Measurements from ENCODE around the gene TTC12.

TTC12 gene

GRCh38 chr11:113404859-113405430, 90.6 kb downstream of the TTC12 start:
- no peak for DNase-seq (ENCODE audit: low read depth in 2 of 2)

- DNase-seq (ENCODE audit: low read depth in 2 of 2) = no peak
Measured at GRCh38 chr11:113405724-113406478, 91.5 kb downstream of the TTC12 start.

DNA sequence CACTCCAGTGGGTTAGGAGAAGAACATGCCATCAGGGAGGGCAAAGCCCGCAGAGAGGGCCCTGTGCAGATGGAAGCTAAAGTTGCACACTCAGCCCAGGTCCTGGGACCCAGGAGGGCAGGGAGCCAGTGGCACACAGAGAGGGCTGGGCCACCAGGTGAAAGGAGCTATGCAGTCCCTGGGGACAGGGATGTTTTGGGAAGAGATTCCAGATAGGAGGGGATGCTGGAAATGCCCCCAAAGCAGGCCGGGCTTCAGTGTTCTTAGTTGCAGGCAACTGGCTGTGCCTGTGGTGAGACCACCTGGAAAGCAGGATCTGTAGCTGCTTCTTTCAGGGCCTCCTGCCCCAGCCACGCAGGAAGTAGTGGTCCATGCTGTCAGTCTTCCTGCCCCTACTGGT, 92.8 kb downstream of the TTC12 start:
- no peak for DNase-seq (ENCODE audit: low read depth in 2 of 2)

GRCh38 chr11:113408206-113408605, 93.8 kb downstream of the TTC12 start:
- DNase-seq (ENCODE audit: low read depth in 2 of 2) = no peak

DNA sequence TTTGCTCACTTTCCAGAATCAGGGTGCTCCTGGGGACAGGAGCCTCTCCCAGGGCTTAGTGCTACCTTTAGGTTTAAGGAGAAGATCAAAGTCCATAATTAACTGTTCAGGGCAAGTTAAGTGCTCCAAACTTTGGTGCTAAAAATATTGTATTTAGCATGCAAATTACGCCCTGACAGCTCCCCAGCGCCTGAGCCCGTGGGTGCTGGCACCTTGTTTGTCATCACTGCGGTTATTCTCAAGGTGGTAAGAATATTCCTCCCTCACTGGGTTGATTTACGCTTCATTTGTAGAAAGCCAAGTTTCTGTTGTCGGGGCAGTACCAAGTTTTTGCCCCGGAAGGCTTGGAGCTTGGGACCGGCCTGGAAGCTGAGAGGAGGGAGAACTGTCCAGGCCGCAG, 94.5 kb downstream of the TTC12 start:
- no peak for DNase-seq (ENCODE audit: low read depth in 2 of 2)

- DNase-seq (ENCODE audit: low read depth in 2 of 2) = no peak
Measured at GRCh38 chr11:113409526-113409925, 95.1 kb downstream of the TTC12 start.

DNA sequence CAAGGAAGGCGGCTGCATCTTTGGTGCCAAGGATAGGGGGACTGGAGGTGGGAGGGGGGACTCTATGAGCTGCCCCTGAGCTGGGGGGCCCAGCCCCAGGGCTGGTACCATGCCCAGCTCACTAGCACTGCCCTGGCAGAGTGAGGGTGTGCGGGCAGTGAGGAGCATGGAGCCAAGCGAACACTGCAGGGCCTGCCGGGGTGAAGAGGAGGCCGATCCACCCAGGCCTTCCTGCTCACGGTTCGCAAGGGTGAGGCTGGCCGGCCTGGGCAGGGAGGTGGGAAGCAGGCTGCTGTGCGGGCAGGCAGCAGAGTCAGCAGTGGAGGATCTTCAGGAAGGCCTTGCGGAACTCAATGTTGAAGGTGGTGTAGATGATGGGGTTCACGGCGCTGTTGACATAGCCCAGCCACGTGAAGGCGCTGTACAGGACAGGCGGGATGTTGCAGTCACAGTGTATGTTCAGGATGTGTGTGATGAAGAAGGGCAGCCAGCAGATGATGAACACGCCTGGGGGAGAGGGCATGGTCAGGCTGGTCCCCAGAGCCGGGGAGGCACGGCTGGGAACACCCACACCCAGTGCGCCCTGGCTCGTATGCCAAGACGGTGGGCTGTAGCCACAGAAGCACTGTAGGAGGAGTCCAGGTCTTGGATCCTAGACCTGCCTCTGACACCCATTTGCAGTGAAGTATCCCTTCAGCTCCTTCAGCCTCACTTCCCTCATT, 96.2 kb downstream of the TTC12 start:
- DNase-seq (ENCODE audit: low read depth in 2 of 2) = no peak

GRCh38 chr11:113411536-113411935, 97.2 kb downstream of the TTC12 start:
- DNase-seq (ENCODE audit: low read depth in 2 of 2) = no peak

DNA sequence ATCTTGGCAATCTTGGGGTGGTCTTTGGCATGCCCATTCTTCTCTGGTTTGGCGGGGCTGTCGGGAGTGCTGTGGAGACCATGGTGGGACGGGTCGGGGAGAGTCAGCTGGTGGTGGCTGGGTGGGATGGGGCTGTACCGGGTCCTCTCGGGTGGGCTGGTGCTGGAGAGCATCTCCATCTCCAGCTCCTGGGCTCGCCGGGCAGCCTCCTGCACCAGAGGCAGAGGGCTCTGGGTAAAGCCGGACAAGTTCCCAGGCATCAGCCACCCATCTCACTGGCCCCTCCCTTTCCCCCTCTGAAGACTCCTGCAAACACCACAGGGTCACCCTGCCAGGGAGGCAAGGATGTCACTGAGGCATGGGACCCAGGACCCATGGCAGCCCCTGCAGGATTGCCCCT, 98.3 kb downstream of the TTC12 start:
- DNase-seq (ENCODE audit: low read depth in 2 of 2) = no peak

GRCh38 chr11:113415343-113415742, 101.0 kb downstream of the TTC12 start:
- DNase-seq (ENCODE audit: low read depth in 2 of 2) = no peak
